GM03348 (cell line): ENCODE measurements around the gene ARAP1.

Experiments
- DNase-seq: peaks from one replicate; pipeline ENCODE4 v3.0.0; 2012; ENCODE audit warnings: low spot score

Gene ARAP1

DNA sequence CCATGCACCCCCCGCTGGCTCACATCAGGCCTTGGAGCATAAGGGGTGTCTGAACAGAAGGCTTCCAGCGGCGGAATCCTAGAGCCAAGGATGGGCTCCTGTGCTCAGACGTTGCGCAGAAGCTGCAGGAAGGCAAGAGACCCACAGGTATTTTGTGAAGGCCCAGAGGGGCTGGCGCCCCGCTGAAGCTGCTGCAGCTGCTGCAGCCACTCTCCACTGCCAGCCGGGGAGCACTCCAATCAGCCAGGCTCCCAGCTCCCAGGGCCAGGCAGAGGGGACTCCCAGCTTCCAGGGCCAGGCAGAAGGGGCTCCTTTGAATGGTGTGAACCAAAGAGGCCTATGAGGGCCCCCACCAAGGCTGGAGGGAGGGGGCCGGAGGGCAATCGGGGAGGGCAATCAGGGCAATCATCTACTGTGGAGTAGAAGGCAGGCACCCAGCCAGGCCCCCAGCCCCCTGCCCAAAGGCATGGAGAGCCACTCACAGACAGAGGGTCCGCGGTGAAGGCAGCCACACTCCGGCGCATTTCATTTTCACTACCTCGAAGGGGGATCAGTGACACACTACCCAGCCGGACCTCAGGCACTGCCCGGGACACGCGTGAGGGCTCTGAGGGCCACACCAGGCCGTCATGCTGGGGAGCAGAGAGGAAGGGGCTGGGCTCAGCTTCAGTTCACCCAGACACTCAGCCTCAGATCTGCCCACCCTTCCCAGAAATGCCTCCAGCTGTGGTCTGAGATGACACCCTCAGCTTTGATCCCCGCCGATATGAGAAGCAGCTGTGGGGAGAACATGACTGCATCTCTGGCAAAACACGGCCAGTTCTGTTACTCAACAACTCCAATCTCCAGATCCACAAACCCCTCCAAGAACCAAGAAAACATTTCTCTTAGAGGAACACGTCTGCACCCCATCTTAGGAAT, 66.4 kb downstream of the ARAP1 start:
- peak; percentile 84 for DNase-seq

DNA sequence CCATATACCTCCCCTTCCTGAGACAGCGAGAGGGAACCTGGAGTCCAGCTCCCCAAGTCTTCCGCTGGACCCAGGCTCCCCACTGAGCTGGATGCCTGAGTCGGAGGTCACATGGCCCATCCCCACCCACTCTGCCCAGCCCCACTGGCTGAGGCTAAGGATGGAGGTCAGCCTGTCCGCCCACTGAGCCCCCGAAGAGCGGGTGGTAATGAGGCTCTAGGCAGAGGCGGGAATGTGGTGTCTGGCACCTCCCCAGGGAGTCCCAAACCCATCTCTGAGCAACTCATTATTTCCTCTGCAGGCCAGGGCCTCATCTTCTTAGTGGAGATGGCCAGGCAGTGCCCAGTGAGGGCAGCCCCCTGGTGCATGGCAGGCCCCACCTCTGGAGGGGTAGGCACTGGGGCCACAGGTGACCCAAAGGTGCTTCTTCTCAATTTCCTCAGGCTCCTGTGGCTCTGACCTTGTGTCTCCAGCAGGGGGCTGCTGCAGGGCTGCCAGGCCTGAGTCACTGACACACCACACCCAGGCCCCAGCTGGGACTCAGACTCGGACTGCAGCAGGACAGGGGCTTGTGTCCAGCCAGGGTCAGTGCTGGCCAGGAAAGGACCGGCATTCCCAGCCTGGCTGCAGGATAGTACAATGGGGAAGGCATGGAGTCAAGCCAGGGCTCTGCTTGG, 67.8 kb downstream of the ARAP1 start:
- peak; percentile 89 for DNase-seq

DNA sequence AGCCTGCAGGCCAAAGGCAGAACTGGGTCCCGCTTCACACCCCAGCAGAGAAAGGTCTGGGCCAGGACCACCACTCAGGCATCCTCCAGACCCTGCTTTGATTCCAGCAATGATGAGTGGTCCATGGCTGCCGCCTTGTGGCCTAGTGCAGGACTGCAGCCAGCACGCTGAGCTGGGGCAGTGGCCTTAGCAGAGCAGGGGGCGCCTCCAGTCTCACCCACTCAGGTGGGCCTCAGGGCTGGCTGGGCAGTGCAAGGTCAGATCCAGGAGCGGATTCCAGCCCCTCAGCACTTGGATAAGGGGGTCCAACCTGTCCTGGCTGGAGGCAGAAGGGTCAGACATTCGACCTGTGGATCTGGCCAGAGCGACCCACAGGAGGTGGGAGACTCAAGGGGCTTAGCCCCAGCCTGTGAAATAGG, 68.4 kb downstream of the ARAP1 start:
- peak; percentile 83 for DNase-seq

DNA sequence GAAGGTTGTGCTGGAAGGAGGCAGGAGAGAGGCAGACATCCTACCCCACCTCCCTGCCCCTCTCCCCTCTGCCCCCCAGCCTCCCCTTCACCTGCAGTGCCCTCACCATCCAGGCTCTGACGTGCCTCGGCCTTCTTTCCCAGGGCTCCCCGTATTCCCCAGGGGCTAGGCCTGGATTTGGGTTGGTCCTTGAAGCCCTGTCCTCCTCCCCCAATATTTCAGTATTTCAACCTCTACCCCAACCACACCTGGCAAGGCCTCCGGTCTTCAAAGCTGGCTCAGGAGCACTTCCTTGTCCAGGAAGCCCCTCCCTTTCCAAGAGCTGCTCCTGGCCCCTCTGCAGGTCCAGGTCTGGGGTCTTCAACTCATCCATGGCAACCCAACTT, 69.4 kb downstream of the ARAP1 start:
- DNase-seq, result no peak

DNA sequence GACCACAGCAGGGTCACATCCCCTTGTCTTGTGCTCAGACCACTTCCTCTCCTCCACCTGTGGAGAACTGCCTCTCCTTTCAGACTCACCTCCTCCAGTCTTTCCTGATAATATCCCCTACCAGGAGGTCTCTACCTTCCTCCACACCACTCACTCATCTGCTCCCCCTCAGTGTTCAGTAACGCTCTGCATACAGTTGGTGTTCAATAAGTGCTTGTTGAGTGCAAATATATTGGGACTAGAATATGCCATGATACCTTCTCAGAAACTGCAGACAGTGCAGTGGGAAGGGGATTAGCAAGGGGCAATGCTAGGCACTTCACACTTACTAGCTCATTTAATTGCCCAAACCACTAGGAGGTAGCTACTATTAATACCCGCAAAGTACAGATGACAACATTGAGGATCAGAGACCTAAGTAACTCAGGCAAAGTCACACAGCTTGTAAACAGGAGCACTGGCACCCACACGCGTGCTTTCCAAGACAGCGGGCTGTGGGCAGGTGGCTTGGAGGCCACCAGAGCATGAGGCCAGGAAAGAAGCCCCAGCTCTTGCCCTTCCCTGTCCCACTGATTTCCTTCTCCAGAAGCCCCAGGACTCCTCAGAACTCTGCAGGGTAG, 69.9 kb downstream of the ARAP1 start:
- DNase-seq, result no peak

DNA sequence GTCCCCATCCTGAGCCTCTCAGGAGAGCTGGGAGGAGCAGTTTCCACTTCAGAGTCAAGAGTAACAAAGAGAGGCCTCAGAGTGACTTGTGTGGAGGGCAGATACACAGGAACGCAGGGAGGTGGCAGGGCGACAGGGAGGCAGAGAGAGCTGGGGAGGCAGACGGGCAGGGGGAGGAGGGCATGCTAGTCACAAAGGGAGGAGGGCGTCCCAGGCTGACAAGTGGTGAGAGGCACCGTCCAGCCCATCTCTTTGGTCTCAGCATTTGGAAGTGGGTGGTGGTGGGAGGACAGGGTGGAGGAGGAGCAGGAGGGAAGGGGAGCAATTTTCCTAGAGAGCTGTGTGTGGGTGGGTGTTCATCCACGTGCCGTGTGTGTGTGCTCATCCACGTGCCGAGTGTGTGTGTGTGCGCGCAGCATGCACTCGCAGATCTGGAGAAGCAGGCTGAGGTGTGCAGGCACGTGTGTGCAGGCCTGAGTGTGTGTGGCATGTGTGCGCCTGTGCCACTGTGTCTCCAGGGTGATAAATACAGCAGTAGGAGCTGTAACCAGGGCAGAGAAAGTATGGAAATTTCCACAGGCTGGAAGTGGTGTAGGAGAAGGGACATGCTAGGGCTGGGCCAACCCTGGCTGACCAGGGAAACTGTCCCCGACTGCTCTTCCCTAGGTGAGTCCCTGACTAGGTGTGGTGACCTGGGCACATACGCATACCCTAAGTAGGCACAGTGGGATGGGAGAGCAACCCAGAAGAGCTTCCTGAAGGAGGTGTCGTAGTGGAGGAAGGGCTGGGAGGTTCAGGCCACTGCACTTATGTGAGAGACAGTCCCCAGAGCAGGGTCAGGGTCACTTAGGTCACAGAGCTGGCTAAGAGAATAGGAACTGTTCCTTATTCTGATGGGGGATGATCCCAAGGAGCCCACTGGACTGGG, 70.7 kb downstream of the ARAP1 start:
- no peak for DNase-seq

DNA sequence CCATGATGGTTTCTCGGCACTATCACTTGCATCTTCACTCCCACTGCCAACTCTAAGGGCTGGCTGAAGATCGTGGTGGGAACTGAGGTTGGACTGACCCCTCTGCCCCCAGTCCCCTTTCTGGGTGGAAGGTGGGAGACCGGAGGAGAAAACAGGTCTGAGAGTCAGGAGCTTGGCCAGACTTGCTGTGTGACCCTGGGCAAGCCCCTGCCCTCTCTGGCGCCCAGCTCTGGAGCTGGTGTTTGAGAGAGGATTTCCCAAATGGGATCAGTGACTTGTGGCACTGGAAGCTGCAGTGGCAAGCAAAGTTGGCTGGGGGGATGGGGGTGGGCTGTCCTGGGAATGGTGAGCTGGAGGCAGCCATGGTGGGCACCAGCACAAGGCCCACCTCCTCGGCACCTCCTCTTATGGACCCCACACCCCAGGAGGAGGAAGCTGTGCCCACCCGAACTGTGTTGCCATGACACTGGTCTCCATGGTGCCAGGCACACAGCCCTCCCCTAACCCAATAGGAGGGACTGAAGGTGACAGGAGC, 71.5 kb downstream of the ARAP1 start:
- no peak for DNase-seq

DNA sequence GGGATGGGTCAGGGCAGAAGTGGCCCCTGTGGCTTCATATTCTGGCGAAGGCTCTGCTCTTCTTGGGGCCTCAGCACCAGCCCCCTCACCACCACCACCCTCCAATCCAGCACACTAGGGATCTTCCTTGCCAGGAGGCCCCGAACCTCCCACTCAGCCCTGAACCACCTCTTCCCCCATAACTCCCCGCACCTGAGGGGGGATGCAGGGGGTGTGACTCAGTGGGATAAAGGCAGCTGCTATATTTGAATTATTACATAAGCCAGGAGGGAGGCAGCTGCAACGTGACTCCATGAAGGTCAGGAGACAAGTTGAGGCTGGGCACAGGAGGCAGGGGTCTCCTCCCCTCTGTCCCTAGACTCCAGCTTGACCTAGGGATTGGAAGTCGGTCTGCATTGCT, 72.3 kb downstream of the ARAP1 start:
- DNase-seq, result no peak

DNA sequence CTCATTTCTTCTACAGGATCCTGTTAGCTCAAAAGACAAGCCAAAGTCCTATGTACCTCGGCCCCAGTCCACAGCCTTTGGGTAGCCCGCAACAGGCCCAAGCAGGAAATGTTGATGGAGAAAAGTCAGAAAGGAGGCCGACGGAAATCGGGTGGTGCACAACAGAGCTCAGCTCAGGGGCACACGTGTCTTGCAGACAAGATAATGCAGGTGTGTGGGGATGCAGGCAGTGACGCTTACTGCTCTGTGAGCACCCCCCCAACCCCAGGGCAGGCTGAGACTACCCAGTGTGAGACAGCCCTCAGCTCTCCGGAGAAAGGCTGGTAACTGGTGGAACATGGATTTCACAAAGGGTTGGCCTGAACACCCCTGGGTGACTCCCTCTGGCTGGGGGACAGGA, 73.7 kb downstream of the ARAP1 start:
- DNase-seq, result no peak

DNA sequence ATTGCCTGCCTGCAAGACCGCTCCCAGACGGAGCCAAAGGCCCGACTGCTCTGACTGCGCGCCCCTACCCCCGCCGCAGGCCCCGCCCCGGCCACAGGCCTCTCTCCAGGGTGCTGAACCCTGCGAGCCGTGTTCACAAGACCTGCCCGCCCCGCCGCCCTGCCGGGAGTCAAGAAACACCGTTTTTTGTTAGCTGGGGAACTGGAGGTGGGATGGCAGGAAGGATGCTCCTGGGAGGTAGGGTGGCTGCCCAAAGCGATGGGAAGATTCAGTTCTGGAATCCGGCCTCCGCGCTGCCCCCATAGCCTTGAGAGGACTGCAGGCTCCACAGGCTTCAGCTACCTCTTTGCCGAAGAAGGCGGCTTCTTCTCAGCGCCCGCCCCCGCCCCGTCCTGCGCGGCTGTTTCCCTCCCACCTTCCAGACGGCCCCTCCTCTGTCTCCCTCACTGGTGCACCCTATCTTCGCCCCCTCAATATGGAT, 75.3 kb downstream of the ARAP1 start:
- peak; percentile 85 for DNase-seq

DNA sequence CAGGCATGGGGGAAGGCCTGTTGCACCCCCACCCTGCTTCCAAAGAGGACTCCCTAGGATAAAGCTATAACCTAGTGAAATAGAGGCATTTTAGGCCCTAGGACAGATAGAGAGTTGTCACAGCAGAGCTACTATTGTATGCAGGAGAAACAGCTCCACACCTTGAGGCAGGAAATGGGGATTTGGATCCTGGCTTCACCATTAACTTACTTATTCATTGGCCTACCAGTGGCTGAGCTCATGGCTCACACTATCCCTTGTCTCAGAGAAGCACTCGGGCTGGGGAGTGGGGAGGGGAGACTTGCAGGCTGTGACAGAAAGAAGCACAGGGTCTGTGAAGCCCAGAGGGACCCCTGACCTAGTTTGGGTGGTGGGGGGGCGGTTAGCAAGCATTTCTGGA, 77.0 kb downstream of the ARAP1 start:
- no peak for DNase-seq

DNA sequence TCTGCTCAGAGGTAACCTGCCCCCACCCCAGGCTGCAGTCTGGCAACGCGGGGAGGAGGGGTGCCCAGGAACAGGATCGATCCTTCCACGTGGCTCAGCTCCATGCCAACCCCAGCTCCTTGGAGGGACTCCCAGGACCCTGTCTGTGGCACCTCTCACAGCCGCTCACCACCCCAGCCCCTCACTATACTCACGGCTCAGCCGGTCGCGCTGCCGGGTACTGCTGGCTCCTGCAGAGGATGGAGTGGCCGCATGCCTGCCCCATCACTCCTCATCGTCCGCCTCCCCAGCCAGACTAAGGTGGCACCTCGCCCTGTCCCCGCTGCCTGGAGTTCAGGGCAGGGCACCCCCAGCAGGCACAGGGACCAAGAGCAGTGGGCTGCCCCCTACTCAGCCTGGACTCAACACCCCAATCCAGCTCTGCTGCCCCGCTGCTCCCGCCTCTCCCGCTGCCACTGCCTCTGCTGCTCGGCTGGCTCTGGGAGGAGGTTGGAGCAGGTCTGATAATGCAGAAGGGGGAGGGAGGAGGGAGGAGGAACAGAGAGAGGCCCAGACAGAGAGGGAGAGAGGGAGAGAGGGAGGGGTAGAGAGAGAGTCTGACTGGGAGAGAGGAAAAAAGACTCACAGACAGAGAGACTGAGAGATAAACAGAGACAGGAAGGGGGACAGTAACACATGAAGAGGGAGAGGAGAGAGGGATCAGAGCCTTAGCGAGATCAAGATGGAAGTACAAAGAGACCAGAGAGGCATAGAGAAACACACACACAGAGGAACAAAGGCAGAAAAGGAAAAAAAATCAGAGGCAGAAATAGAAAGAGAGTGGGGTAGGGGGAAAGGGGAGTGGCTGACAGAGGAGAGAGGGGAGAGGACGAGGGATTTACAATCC, 78.0 kb downstream of the ARAP1 start, which contains the start of gene PDE2A:
TSS of gene PDE2A (minus strand) at position 480 of the 886 bp plus-strand sequence. CDS start at position 265, 215 bp downstream.
- DNase-seq, result no peak

DNA sequence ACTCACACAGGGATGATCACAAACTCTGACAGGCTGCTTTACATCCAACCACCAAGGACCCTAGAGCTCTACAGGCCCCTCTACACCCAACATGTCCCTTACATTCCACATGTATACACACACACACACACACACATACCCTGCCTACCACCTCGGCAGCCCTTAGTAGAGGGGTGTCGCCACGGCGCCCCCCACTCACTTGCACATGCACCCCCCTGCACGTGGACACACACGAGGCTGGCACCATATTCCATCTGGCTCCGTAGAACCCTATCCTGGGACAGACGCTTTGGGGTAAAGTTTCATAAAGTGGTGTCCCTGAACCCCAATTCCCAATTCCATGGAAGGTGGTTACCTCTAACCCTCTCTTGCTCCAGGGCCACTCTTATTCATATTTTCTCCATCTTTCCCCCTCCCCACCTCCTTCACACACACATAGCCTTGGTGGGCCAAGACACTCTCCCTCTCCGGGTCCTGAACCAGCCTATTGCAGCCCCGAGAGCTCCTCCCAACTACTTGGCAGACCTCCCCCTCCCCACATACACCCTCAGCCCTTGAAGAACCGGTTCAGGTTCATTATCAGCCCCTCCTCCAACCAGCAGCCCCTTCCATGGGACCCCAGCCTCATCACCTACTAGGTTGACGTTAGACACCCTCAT, 78.8 kb downstream of the ARAP1 start:
- no peak for DNase-seq

DNA sequence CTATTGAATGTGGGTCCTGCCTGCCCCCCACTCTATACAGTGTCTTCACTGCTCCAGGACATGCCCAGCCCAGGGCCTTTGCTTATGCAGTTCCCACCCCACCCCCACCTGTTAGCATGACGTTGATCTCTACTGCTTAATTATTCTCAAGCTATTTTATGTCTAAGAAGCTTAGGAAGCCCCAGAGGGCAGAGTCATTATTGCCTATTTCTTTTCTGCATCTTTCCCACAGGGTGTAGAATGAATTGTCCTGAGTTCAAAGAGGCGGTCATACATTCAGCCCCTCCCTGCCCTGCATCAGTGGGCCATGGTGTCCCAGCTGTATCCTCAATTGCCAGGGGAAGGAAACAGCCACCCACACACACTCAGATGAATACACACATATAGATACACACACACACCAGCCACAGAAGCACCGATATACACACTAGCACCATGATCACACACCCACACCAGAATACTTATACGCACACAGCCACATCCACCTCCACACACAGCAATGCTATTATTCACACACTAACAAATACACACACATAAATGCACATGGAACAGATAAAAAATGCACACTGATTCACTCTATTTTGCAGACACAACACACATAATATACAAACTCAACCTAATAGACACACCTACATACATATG, 79.5 kb downstream of the ARAP1 start:
- DNase-seq, result no peak

DNA sequence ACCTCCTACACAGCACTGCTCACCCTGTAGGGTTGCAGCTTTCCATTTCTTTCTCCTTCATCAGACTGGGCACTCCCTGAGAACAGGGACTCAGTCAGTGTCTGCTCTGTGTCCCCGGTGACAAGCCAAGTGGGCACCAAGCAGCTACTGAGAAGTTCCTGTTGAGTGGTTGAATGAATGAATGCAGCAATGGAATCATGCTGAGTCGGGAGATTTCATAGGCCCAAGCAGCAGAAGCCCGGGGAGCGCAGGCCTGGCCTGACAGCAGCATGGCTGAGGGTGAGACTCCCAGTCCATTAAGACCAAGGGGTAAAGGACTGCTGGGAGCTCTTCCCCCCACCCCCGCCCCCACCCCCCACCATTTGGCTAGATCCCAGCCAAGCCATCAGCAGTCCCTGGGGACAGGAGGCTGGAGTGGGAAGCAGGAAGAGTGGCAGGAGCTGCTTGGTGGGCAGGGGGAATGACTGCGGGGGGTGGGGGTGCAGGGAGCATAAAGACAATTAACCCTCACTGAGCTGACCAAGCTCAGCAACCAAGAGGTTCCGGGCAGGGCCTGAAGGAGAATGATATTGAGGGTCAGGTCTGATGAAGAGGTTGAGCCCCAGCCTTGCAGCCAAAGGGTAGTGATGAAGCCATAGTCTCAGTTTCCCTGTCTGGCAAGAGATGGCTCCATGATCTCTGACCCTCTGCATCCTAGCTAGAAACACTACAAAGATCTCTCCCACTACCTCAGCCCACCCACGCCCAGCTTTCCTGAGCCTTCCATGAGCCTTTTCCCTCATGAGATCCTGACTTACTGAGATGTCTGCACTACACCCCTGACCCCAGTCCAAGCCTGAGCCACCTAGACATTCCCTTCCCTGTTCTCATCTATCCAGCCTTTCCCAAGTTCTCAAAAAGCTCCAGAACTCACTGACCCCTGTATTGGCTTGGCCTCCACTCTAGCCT, 80.8 kb downstream of the ARAP1 start:
- DNase-seq, result no peak

DNA sequence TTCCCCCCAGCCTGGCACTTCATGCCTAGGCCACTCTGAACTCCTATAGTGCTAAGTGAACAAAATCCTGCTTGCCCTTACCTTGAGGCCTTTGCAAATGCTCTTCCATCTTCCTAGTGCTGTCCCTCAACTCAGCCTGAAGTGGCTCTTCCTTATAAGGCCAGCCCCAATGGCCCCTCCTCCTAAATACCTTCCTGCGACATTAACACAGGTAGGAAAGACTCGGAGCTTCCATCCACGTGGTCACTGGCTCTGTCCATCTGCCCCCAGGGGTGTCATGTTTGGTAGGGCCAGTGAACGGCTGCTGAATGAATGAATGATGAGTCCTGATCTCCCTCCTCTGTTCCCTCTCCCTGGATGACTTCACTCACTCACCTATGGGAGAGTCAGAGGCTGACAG, 82.2 kb downstream of the ARAP1 start:
- DNase-seq, result no peak

DNA sequence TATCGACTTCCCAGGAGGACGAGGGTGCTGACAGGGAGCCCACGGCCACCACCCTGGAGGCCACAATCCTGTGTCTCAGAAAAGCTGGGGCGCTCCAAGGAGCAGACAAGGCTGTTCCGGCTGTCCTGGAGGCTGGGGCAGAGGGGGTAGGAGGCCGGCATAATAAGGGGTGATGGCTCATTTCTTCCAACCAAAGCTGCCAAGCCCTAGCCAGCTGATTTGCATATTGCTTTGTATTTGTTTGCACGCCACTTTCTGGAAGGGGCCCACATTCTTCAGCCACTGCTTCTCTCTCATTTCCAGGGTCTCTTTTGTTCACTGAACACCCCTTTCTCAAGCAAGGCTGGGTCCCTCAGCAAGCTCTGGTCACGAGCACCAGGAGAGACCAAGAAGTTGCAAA, 82.7 kb downstream of the ARAP1 start:
- no peak for DNase-seq
